HG03066 (cell line): ENCODE results near the gene COLQ.
"Not testable (repeated sequence)": the region's sequence is repeated elsewhere in the genome, so short reads cannot be mapped to it uniquely, and the experiment has no call there.

ENCODE experiments used
- ATAC-seq: cut with Tn5 transposase; IDR thresholded peaks from one replicate; pipeline ENCODE4 v1.9.1; 2021; ENCODE audit warnings: low read depth; ENCODE audit not compliant: unreplicated experiment

Gene COLQ

DNA sequence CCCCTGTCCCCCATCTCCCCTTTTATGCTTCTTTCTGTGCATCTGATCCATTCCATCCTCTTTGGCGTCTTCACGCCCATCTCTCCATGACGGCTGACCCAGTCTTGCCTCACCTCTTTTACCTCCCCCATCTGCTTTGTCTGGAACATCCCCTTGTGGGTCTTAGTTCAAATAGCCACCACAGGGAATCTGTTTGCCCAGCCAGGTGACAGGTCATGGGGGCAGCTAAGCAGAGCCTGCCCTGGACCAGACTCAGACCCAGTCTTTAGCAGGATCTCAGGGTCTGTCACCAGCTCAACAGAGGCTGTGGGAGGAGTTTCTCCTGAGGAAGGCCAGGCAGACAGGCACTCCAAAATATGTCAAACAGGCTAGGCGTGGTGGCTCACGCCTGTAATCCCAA, 28.1 kb downstream of the COLQ start:
- no peak for ATAC-seq

DNA sequence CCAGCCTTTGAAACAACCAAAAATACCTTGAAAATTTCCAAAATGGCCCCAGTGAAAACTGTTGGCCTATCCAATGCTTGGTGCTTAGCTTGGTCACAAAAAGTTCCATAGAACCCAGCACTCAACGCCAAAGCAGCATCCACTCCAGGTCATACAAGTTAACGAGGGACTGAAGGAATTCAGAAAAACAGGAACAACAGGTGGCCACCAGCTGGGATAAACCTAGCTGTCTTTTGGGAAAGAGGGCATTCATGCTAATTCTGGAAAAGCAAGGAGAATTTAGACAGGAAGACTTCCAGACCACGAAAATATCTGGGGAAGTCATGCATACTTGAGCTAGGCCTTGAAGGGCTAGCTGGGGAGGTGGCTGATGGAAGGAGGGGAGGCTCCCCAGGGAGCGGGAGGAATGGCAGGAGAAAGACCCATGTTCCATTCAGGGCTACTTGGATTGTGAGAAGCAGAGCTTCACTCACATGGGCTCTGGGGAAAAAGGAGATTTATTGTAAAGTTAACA, 28.6 kb downstream of the COLQ start:
- no peak for ATAC-seq

DNA sequence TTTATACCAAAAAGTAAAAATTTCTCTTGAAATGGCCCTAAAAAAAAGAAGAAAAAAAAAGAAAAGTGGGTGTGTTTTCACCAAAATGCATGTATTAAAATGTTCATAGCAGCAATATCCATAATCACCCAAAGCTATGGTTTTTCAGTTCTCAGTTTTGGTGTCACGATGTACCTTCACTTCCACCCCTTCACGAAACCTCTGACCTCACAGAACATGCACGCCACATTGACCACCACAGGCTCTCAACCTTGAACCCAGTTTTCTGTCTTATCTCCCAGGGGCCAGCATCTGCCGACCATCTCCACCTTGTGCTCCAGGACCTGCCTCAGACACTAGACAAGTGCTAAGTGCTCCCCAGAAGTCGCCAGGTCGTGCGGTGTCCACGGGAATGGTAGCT, 30.4 kb downstream of the COLQ start:
- ATAC-seq = no peak

DNA sequence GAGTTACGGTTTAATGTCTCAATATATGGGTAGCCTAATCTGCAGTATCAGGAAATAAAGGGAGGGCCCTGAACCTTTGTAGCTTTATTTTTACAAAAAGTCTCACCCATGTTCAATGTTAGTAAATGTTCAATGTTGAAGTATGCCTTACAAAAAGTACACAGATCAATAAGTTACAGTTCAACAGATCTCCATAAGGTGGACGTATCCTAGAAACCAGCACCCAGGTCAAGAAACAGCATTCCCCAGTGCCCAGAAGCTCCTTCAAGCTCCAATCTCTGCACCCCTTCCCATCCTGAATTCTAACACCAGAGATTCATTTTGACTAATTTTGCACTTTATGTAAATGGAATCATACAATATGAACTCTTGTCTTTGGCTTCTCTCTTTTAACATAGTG, 31.3 kb downstream of the COLQ start:
- no peak for ATAC-seq

DNA sequence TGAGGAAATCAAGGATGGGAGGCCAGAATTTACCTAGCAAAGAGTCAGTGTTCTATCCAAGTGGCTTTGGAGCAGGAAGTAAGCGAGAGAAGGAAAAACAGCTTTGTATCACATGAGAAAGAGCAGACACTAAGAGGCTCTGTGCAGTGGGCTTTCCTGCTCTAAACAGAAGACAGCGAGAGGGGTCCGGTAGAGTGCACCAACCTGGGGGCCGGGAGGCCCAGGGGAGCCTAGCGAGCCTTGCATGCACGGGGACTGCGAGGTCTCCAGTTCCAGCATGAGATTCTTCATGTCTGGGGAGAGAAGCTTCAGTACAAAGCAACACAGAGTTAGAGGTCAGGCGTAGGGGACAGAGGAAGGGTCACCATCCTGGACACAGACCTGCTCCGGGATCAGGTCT, 33.5 kb downstream of the COLQ start:
- ATAC-seq = no peak

DNA sequence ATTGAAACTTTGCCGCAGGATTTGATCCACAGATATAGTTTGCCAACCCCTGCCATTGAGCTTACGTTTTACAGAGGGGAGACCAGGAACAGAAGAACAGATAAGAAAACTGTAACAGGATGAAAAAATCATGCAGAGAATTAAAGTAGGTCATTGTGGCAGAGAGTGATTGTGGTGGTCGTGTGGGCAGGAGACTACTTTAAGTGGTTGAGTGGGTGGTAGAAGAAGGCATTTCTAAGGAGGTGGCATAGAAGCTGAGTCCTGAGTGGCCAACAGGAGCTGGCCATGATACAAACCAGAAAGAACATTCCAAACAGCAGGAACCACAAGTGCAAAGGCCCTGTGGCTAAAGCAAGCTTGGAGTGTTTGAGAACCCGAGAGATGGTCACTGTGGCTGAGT, 34.5 kb downstream of the COLQ start:
- ATAC-seq = no peak

DNA sequence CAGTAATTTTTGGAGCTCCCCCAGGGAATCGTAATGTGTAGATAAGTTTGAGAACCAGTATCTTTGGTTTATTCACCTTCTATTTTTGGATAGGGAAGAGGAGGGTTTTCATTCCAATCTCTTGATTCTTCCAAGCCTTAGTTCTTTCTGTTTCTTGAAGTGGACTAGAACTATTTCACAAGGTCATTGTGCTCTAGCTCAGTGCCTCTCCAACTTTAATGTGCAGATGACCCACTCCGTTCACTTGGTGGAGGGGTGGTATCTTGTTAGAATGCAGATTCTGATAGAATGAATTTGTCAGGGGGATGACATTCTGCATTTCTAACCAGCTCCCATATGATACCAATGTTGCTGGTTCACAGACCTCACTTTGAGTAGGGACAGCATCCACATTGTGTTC, 35.5 kb downstream of the COLQ start:
- ATAC-seq = no peak

DNA sequence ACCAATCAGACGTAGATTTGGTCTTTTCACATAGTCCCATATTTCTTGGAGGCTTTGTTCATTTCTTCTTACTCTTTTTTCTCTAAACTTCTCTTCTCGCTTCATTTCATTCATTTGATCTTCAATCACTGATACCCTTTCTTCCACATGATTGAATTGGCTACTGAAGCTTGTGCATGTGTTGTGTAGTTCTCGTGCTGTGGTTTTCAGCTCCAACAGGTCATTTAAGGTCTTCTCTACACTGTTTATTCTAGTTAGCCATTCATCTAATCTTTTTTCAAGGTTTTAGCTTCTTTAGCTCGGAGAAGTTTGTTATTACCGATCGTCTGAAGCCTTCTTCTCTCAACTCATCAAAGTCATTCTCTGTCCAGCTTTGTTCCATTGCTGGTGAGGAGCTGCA, 37.0 kb downstream of the COLQ start:
- ATAC-seq = not testable (repeated sequence)

DNA sequence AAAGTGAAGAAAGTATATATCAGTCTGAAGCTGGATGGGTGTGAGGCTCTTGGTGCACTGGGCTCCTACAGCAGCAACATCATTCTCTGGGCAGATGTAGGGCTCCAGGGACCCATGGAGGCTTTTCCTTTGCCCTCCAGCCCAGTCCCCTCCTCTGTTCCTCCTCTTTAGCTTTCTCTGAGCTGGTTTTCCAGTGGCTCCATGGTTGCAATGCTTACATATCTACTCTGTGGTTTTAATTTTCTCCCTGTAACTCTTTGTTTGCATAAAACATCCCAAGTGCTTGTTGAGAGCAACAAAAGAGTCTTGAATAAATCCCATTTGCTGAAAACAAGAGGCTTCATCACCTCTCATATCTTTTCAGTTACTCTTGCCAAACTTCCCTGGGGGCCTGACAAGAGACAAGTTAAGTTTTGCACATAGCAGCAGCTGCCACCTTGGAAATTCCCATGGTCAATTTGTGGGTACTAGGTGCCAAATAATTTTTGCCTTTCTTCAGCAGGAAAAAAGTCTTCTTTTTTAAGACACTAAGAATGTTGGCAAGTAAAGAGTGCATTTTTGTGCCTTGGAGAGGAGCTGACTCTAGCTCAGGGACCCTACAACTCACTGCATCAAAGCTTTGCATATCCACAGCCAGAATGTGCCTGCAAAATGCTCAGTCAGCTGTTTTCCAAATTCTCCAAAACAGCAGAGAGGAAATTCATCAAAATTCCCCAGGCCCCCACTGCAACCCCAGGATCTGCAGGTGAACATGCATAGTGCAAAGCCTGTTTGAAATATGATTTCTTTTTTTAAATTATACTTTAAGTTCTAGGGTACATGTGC, 41.9 kb downstream of the COLQ start:
- ATAC-seq = no peak

DNA sequence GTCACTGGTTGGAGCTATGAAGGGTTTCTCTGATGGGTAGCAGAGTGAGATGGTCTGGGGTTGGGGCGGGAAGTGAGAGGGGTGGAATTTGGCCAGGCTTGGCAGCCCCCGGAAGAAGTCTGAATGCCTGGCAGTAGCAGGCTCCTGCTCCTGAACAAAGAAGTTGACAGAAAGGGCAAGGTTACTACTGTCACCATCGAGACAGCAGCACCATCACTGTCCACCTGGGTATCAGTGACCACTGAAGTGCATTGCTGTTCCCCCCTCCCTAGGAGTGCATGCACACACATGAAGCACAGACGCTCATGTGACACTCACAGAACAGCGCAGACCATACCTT, 42.9 kb downstream of the COLQ start:
- ATAC-seq = no peak

DNA sequence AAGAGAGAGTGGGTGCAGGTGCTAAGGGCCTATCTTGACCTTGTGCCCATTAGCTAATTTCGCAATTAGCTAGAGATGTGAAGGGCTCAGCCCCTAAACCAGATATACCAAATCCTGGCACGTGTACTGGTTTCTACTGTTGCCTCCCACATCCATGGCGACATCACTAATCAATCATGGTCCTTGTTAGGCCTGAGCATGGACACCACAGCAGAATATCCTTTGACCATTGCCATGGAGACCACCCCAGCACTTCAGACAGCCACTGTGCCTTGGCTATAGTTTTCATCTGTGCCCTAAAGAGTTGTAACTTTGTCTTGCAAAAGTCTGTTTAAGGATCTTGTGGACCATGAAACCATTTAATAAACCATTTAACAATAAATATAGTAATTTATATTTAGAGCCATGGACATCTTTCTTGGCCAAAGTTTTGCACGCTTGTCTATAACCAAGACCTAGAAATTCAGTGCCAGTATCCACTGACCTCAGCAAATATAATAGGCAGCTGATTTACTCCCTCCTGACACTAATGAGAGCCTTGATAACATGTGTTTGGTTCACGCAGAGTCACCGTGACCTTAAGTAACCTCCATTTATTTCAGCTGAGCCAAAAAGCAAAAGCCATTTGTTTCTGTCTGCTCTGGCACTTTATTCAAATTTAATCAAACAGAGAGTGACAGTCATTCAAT, 43.4 kb downstream of the COLQ start:
- ATAC-seq = no peak

DNA sequence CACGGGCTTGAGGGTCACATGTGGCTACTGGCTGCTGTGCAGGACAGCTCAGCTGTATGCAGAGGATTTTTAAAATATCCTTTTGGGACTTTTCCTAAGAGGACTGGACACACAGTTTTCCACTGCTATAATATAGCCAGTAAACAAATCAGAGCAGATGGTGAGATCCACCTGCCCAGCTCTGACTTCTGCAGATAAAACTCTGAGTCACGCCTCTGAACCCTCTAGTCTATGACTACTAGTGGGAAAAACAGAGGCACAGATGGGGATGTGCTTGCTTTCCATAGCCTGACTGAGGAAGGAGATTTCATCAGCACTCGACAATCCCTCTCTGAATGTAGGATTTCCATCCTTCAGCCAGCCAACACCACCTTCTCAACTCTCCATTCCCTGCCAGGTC, 45.1 kb downstream of the COLQ start:
- ATAC-seq = no peak

DNA sequence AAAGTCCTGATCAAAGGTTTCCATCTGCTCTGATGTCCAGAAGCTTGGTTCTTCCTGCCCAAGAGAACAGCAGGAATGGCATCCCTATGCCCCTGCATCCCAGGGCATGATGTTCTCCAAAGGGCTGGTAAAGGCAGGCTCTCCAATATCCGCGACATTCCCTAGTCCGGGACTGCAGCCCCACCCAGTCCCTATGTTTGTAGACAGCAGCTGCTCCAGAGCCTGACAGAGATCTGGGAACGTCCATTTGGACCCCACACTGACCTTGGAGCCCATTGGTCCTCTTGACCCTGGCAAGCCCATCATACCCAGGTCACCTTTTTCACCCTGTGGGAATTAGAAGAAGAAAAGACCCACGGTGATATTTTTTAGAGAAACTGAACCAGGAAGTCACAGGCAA, 46.3 kb downstream of the COLQ start:
- no peak for ATAC-seq

DNA sequence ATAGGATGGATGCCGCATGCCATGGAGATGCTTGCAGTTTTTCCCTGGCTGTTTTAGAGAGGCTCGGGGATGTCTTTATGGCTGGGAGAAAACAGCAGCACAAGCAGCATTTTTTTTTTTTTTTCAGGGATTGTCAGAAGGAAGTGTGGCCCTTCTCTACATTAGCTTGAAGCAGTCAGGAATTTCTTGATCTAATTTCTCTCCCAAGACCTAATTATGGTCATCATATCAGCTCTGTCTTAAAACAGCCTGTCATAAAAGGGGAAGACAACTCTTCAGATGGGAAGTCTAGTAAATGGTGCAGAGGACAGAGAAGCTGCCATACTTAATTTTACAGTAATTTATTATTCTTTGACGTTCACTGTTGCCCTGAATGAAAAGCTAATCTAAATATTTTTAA, 49.6 kb downstream of the COLQ start:
- no peak for ATAC-seq

DNA sequence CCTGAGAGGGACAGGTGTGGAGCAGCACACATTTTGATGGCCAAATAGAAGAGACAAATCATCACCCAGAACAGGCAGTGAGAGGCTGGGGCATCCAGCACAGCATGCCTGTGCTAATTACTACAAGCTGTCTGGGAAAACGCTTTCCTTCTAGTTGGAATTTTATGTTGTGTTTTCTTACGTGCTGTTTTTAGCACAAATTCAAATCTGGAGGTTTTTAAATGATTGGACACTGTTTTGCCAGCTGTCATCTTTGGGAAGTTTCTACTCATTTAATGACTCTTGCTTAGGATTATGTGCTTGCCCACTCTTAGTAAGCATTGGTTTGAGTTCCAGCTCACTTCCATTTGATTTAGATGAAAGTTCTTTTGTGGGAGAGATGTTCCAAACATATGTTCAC, 50.7 kb downstream of the COLQ start:
- ATAC-seq = no peak

DNA sequence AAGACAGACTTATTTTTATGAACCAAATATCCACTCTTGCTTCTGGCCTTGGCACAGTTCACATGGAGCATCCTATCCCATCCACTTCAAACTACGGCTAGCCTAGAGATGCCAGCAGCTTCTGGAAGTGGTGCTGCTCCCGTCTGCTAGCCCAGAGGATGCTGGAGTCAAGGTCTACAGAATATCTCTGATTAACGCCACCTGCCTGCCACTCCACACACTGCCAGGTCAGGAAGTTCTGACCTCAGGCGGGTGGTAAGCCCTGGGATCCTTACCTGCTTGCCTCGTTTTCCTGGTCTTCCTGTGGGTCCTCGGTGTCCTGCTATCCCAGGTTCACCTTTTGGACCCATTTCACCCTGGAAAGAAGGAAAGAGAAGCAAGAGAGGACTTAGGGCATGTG, 51.2 kb downstream of the COLQ start:
- ATAC-seq = no peak

DNA sequence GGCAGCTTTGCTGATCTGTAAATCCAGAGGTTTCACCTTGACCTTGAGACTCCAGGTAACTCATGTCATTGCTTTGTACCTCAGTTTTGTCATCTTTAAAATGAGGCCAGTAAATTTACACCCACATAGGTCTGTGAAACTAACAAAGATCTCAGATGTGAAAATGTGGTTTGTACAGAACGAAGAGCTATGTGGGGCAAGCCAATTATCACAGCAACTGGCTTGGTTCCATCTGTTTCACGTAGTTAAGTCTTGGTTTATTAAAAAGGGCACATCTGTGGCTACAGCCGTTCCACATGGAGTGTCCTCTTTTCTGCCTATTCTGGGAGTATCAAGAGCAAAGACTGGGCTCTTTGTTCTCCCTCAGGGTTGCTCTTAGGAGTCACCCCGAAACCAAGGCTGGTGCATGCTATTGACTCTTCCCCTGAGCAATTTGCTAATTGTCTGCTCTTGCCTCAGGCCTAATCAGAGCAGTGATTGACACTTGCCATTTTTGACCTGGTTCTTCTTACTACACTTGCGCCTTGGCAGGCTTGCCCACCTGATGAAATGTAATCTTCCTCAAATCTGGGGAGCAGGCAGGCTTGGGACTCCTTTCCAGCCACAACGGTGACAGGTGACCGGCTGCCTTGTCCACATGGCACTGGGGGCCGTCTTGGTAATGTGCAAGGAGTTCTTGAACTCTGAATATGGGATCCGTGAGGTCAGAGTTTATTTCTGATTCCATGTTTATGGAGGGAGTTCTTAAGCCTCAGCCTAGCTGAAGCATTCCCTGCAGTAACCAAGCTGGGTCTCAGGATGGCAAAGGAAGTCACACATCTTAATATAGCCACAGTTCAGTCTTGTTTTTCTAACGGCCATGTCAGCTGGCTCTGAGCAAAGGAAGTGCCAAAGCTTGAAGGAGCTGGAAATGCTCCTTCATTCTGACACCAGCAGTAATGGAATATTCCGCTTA, 54.0 kb downstream of the COLQ start:
- no peak for ATAC-seq

DNA sequence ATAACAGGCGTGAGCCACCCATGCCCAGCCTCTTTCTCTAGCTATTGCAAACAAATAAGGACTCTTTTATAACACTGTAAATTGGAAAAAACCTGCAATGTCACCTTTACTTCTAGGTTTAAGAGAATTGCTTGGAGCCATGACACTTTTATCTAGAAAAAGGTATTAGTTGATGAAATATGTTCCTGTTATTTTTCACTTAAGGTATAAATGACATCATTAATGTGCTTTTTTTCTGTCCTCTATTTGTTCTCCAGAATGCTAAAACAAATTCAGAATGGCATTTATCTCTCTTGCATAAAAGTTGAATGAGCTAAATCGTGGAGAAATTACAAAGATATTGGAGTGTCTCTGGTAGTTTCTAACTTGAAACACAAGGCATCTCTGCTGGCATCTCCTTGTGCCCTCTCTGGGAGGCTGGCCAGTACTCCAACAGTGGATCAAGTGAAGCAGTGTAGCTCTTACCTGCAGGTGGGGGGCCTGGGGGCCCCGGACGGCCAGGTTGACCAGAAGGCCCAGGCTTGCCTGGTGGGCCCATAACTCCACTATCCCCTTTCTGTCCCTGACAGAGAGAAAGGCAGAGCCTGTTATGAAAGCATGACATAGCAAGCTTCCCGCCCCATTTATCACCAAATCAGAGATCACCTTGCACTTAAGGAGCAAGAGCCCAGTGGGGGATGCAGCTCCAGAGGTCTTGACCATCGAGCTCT, 55.5 kb downstream of the COLQ start:
- ATAC-seq = no peak

DNA sequence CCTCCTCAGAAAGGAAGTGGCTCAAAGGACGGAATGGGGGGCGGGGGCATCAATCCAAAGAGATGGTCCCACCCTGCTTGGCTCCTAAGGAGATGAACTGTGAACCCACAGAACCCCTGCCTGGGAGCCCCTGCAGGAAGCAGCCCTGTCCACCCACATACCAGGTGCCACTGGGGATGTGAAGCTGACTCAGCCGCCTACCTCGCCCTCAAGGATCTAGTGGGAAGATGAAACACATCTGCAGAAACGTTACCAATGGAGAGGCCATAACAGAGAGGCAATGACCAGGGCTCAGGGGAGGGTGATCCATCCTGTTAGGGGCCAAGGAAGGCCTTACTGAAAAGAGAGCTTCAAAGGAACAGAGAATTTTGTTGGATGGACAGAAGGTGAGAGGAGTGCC, 59.1 kb downstream of the COLQ start:
- ATAC-seq = no peak

DNA sequence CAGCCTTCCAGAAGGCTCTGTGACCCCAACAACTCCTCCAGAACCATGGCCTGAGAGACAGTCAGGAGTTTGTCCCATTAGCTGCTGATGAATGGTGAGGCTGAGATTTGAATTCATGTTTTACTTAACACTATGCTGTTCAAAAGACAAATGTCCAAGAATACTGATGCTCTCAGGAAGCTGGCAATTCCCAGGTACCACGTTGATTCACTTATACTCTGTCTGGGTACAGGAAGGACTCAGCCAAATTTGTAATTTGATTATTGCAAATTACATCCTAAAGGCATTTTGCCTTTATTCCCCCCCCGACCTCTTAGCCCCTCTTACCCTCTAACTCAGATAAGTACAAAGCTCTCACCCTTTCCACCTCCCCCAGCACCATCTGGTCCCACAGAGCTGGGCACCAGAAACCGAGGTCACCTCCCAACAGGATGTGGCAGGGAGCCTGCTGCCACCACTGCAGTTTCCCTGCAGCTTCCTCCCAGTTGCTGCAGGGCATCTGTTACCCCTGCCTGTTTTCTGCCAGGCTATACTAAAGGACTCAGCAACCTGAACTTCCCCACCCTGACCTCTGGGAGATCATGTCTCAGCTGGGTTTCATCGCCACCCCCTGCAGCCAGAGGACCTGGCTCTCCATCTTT, 60.5 kb downstream of the COLQ start:
- ATAC-seq = no peak
